Activated CD4-positive, CD25-positive, alpha-beta regulatory T cell treated with anti-CD3 and anti-CD28 coated beads, Interleukin-2, amount 50 U/mL, for 16 hours (primary cell): Measurements from ENCODE around the gene ZNF117.
A peak's percentile ranks its signal among the peaks of the same experiment; 100 is the strongest.
"Not testable (repeated sequence)": the region's sequence is repeated elsewhere in the genome, so short reads cannot be mapped to it uniquely, and the experiment has no call there.

Source experiments
- DNase-seq: peaks from one replicate; pipeline ENCODE4 v3.0.0-alpha.2; 2020; ENCODE audit warnings: low read depth, low spot score

ZNF117 gene

DNA sequence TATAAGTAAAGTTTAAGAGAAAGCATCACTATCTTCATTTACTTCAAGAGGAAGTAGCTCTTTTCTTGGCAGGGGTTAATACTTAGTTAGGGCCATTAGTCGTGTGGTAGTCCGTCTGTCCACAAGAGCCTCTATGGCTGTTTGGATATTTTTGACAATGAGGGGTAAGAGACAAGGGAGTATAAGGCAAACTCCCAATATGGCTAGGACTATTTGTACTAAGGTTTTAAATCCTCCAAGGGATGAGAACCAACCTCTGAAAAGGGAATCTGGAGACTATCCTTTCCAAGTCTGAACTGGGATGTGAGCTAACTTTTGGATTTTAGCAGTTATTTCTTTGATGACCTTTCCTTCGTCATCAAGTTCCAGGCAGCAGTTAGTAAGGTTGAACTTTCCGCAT is at the start of gene ZNF117:
Gene ZNF117, minus strand, starts transcription at position 101 of the 400 bp plus-strand sequence.
- no peak for DNase-seq

DNA sequence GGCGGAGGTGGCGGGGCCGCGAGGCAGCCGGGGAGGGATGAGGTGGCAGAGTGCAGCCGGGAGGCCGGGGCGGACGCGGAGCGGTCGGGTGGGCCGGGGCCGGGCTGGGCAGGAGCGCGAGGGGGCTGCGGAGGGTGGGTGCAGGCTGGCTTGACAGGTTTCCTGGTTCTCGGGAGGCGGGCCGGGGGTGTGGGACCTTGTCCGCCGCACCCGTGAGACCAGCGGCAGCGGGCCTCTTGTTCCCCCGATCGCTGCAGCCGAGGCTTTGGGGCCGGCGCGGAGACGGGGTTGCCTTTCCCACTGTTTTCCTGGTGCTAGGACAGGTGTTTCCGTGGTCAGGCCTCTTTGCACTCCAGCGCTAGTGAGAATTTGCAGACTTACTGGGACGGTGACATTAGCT is 47.9 kb upstream of the ZNF117 start:
- not testable (repeated sequence) for DNase-seq

DNA sequence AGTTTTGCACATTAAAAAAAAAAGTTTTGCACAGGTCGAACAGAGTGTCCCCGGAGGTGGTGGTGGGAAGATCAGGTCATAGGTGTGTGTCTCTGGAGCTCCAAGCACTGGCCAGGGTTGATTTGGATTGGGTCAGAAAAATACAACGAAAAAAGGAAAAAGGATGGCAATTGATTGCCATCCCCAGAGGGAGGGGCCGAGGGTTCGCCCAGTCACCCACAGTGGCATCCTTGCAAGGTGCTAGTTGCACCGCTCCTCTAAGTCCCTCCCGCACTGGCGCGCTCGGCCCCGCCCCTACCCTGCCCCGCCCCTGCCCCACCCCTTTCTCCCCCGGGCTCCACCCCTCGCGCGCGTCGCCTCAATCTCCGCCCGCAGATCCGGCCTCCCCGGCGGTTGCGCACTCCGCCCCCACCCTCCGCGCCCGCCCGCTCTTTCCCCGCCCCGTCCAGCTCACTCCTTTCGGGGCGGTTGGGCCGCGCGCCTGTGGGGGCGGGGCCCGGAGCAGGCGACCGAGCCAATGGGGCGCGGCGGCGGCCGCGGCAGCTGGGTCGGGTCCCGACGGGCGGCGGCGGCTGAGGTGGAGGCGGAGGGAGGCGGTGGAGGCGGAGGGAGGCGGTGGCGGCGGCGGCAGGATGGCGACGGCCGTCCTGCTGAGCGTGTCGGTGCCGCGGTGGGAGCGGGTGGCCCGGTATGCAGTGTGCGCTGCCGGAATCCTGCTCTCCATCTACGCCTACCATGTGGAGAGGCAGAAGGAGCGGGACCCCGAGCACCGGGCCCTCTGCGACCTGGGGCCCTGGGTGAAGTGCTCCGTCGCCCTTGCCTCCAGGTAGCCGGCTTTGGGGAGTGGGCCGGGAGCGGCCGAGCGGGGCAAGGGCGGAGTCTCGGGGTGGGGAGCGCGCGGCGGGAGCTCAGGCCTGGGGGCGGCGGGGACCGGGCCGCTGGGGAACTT is 47.2 kb upstream of the ZNF117 start:
- peak; percentile 86 for DNase-seq

DNA sequence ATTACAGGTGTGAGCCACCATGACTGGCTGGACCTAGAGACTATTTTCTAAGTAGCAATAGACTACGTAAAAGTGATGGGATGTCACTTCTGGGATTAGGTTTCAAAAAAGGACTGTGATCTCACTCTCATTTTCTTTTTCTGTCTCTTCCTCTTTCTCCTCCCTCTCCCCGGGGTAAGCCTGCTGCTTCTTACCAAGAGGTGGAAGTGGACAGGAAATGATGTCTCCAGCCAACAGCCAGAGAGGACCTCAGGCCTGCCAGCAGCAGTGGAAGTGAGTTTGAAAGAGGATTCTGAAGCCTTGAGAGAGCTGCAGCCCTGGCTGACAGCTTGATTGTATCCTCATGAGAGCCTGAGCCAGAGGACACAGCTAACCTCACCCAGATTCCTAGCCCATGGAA is 45.7 kb upstream of the ZNF117 start:
- DNase-seq, result not testable (repeated sequence)

- not testable (repeated sequence) for DNase-seq
Observed at GRCh38 chr7:65035469-65035868, 44.6 kb upstream of the ZNF117 start.

DNA sequence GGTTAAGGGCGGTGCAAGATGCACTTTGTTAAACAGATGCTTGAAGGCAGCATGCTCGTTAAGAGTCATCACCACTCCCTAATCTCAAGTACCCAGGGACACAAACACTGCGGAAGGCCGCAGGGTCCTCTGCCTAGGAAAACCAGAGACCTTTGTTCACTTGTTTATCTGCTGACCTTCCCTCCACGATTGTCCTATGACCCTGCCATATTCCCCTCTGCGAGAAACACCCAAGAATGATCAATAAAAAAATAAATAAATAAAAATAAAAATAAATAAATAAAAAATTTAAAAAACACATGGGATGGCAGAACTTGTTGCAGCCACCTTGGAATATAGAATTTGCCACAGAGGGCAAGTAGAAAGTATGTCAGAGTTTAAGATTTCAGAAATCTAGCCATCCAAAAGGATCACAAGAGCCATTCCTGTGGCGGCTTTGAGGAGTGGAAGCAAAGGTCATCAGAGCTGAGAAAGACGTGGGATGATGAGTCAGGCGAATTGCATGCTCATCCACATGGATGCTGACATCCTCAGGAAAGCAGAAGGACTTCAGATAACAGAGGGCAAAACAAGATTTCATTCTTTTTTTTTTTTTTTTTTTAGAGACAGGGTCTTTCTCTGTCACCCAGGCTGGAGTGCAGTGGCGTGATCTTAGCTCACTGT is 43.4 kb upstream of the ZNF117 start:
- DNase-seq, result not testable (repeated sequence)

DNA sequence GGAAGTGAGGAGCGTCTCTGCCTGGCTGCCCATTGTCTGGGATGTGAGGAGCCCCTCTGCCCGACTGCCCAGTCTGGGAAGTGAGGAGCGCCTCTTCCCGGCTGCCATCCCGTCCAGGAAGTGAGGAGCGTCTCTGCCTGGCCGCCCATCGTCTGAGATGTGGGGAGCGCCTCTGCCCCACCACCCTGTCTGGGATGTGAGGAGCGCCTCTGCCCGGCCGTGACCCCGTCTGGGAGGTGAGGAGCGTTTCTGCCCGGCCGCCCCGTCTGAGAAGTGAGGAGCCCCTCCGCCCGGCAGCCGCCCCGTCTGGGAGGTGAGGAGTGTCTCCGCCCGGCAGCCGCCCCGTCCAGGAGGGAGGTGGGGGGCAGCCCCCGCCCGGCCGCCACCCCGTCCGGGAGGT is 42.6 kb upstream of the ZNF117 start:
- not testable (repeated sequence) for DNase-seq

DNA sequence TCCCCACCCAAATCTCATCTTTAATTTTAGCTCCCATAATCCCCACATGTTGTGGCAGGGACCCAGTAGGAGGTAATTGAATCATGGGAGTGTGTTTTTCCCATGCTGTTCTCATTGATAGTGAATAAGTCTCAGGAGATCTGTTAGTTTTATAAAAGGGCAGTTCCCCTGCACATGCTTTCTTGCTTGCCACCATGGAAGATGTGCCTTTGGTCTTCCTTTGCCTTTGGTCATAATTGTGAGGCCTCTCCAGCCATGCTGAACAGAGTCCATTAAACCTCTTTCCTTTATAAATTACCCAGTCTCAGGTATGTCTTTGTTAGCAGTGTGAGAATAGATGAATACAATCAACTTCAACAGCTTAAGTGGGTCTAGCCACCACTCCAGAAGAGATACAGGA is 34.2 kb upstream of the ZNF117 start:
- DNase-seq, result not testable (repeated sequence)

GRCh38 chr7:65020978-65021377 is 30.1 kb upstream of the ZNF117 start:
- not testable (repeated sequence) for DNase-seq

- not testable (repeated sequence) for DNase-seq
Observed at GRCh38 chr7:65009881-65010280, 19.0 kb upstream of the ZNF117 start.

GRCh38 chr7:65009394-65009793 is 18.6 kb upstream of the ZNF117 start:
- DNase-seq, result not testable (repeated sequence)

- DNase-seq, result not testable (repeated sequence)
Observed at GRCh38 chr7:65007036-65007435, 16.2 kb upstream of the ZNF117 start.

DNA sequence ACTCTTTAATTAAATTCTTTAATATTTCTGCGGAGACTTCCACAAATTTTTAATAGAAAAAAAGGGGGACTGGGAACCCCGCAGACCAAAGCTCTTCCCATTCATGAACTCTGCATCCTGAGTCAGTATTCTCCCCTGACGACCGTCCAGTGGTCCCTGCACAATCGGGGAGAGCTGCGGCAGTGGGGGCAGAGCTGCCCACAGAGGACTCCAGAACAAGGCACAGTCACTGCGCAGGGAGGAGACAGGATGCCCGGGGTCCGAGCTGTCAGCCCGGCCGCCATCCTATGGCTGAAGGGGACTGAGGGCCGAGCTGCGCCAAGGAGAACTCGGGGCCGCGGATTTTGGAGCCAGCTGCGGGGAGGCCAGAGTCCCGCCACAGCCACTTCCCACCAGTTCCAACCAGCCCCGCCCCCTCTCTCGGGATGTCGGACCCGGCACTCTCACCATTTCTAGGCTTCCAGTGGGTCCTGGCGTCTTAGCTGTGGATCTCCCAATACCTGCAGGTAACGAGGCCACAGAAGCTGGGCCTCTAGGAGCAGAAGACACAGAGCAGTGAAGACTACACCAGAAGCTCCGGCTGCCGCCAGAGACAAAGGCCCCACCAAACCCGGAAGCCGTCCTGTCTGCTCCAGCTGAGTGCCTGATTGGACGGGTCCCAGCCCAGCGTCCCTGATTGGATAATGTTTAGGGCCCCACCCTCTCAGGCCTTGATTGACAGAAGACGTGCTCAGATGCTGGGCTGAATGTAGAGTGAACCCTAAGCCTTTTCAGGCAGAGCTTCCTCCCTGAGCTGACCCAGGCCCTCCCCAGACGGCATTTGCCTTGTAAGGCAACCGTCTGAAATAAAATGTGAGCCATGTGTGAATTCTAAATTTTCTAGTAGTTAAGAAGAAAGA is 15.5 kb upstream of the ZNF117 start, which contains the start of gene ERV3-1:
Gene ERV3-1, minus strand, starts transcription at position 594 of the 899 bp plus-strand sequence. CDS start 13,661 bp downstream, outside the sequence.
- DNase-seq, result peak; percentile 90

GRCh38 chr7:65004575-65004974 is 13.7 kb upstream of the ZNF117 start:
- DNase-seq, result no peak

GRCh38 chr7:65002972-65003585 is 12.2 kb upstream of the ZNF117 start:
- DNase-seq, result no peak

GRCh38 chr7:65001291-65001814 is 10.5 kb upstream of the ZNF117 start:
- DNase-seq, result no peak

GRCh38 chr7:64999165-65000004 is 8.5 kb upstream of the ZNF117 start:
- DNase-seq, result no peak

GRCh38 chr7:64998865-64999164 is 8.0 kb upstream of the ZNF117 start:
- DNase-seq, result no peak

GRCh38 chr7:64997927-64998391 is 7.1 kb upstream of the ZNF117 start:
- no peak for DNase-seq
